Activated naive CD4-positive, alpha-beta T cell treated with anti-CD3 and anti-CD28 coated beads, Interleukin-2, amount 50 U/mL, for 24 hours (primary cell): ENCODE data around the gene GNG8.

ENCODE experiments used
- H3K27ac Mint-ChIP-seq: one replicate; pipeline ENCODE4 v1.8.0; 2021; ENCODE audit warnings: mild to moderate bottlenecking, mixed read lengths
- H3K27me3 Mint-ChIP-seq: one replicate; pipeline ENCODE4 v1.8.0; 2021; ENCODE audit warnings: mixed read lengths
- H3K36me3 Mint-ChIP-seq: one replicate; pipeline ENCODE4 v1.8.0; 2021; ENCODE audit warnings: mixed read lengths
- H3K4me1 Mint-ChIP-seq: one replicate; pipeline ENCODE4 v1.8.0; 2021; ENCODE audit warnings: mixed read lengths
- H3K4me3 Mint-ChIP-seq: one replicate; pipeline ENCODE4 v1.8.0; 2021; ENCODE audit warnings: mild to moderate bottlenecking, mixed read lengths
- H3K9me3 Mint-ChIP-seq: one replicate; pipeline ENCODE4 v1.8.0; 2021; ENCODE audit warnings: mixed read lengths

Gene GNG8

GRCh38 chr19:46614114-46614722 is 21.8 kb downstream of the GNG8 start:
- Mint-ChIP-seq H3K4me1 (peaks cover 77% of the 10 kb centered on the region), H3K27ac (peak overlapping the region; percentile 91), H3K9me3 (no peaks in the 10 kb centered on the region), H3K27me3 (no peaks in the 10 kb centered on the region), H3K36me3 (peaks cover 8% of the 10 kb centered on the region), H3K4me3 (peak overlapping the region; percentile 71)

- H3K9me3 Mint-ChIP-seq, result no peaks in the 10 kb centered on the region
- H3K27me3 Mint-ChIP-seq, result no peaks in the 10 kb centered on the region
- peaks cover 12% of the 10 kb centered on the region for H3K36me3 Mint-ChIP-seq
- no peak overlapping the region for H3K4me3 Mint-ChIP-seq
- H3K4me1 Mint-ChIP-seq, result peaks cover 76% of the 10 kb centered on the region
- no peak overlapping the region for H3K27ac Mint-ChIP-seq
These were observed 22.5 kb downstream of the GNG8 start for GRCh38 chr19:46613525-46613924.

GRCh38 chr19:46611776-46612175 is 24.2 kb downstream of the GNG8 start:
- H3K4me1 Mint-ChIP-seq, result peaks cover 71% of the 10 kb centered on the region
- H3K36me3 Mint-ChIP-seq, result peaks cover 14% of the 10 kb centered on the region

DNA sequence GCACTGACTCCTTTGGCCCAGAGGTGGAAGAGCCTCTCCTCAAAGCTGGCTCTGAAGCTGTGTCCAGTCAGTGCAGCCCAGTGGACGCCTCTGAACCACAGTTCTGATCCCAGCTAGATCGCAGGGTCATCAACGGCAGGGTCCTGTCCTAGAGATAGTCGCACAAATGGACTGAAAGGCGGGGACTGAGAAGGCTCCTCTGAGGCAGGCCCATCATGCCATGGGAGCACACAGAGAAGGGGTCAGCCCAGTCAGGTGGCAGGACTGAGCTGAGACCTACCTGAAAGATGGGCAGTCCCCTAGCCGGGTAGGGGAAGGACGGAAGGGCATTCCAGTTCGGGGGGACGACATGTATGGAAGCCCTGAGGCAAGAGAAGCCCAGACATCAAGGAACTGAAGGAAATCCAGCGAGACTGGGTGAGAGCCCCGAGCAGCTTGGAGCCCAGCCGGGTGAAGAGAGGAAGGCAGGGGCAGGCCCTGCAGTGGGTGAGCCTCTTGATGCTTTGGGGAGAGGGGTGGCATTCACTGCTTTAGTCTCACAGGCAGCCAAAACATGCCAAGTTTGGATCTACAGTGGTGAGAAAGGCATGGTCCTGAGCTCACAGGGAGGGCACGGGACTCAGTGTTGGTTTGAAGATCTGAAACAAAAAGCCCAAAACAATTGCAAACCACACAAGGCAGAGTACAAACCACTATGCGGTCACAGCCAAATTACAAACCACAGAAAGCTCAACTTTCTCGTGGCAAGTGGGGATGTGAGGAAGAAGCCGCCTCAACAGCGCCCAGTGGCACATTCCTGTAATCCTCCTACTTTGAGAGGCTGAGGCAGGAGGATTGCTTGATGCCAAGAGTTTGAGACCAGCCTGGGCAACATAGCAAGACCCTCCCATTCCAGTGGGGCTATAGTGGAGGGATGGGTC is 24.9 kb downstream of the GNG8 start:
- H3K27ac Mint-ChIP-seq, result peak overlapping the region; percentile 73
- peak overlapping the region; percentile 66 for H3K4me3 Mint-ChIP-seq
- peaks cover 71% of the 10 kb centered on the region for H3K4me1 Mint-ChIP-seq
- no peaks in the 10 kb centered on the region for H3K27me3 Mint-ChIP-seq
- H3K36me3 Mint-ChIP-seq, result peaks cover 14% of the 10 kb centered on the region
- H3K9me3 Mint-ChIP-seq, result no peaks in the 10 kb centered on the region

More at GRCh38 chr19:46611776-46612175, 24.2 kb downstream of the GNG8 start:
- peak overlapping the region; percentile 63 for H3K27ac Mint-ChIP-seq
- H3K9me3 Mint-ChIP-seq, result no peaks in the 10 kb centered on the region
- H3K27me3 Mint-ChIP-seq, result no peaks in the 10 kb centered on the region
- peak overlapping the region; percentile 66 for H3K4me3 Mint-ChIP-seq

DNA sequence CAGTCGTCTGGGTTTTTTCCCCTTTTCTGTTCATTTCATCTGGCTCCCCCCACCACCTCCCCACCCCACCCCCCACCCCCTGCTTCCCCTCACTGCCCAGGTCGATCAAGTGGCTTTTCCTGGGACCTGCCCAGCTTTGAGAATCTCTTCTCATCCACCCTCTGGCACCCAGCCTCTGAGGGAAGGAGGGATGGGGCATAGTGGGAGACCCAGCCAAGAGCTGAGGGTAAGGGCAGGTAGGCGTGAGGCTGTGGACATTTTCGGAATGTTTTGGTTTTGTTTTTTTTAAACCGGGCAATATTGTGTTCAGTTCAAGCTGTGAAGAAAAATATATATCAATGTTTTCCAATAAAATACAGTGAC is 25.6 kb downstream of the GNG8 start:
- Mint-ChIP-seq H3K9me3 (no peaks in the 10 kb centered on the region), H3K36me3 (peaks cover 14% of the 10 kb centered on the region), H3K4me1 (peaks cover 70% of the 10 kb centered on the region), H3K4me3 (peak overlapping the region; percentile 21), H3K27me3 (no peaks in the 10 kb centered on the region), H3K27ac (no peak overlapping the region)

- Mint-ChIP-seq H3K27me3 (no peaks in the 10 kb centered on the region), H3K36me3 (peaks cover 14% of the 10 kb centered on the region), H3K4me1 (peaks cover 76% of the 10 kb centered on the region), H3K4me3 (no peak overlapping the region), H3K27ac (no peak overlapping the region), H3K9me3 (no peaks in the 10 kb centered on the region)
These were observed 26.2 kb downstream of the GNG8 start for GRCh38 chr19:46609511-46610412.

DNA sequence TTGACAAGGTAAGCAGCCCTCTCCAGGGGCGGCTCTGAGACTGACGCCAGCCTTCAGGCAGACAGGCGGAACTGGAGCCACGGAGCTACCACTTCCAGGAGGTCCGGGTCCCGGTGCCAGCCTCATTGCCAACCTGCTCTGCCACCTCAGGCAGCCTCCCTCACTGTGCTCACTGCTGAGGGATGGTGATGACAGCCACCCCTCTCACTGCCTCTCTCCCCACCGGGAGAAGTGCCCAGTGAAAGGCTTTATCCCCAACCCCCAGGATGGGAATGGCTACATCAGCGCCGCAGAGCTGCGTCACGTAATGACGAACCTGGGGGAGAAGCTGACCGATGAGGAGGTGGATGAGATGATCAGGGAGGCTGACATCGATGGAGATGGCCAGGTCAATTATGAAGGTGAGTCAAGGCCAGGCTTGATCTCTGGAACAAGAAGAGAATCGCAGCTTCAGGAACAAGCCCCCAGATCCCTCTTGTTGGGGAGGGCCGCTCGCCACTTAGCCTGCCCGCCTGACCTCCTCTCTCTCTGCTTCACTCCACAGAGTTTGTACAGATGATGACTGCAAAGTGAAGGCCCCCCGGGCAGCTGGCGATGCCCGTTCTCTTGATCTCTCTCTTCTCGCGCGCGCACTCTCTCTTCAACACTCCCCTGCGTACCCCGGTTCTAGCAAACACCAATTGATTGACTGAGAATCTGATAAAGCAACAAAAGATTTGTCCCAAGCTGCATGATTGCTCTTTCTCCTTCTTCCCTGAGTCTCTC is 27.2 kb downstream of the GNG8 start:
- Mint-ChIP-seq H3K27me3 (no peaks in the 10 kb centered on the region), H3K9me3 (no peaks in the 10 kb centered on the region), H3K4me3 (no peak overlapping the region), H3K4me1 (peaks cover 76% of the 10 kb centered on the region), H3K27ac (peak overlapping the region; percentile 38), H3K36me3 (peaks cover 14% of the 10 kb centered on the region)

GRCh38 chr19:46608178-46608577 is 27.8 kb downstream of the GNG8 start:
- H3K27me3 Mint-ChIP-seq, result no peaks in the 10 kb centered on the region
- H3K27ac Mint-ChIP-seq, result no peak overlapping the region
- H3K4me3 Mint-ChIP-seq, result no peak overlapping the region
- H3K36me3 Mint-ChIP-seq, result peaks cover 14% of the 10 kb centered on the region
- H3K9me3 Mint-ChIP-seq, result no peaks in the 10 kb centered on the region
- H3K4me1 Mint-ChIP-seq, result peaks cover 77% of the 10 kb centered on the region

DNA sequence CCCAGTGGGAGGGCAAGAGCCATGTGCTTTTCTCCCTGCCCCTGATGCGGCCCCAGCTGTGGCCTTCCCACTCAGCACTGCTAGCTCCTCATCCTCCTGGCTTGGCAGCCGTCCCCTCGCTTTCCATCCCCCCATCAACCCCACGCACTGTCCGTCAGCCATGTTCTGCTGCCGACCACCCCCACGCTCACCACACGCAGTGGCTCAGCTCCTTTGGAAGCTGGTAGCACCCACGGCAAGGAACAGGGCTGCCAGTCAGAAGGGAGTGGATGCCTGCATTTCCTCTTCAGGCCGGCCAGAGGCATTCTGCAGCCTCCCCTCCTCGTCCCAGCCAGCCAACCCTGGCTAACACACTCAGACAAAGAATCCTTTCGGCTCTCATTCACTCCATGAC is 28.6 kb downstream of the GNG8 start:
- Mint-ChIP-seq H3K4me3 (no peak overlapping the region), H3K27ac (no peak overlapping the region), H3K27me3 (no peaks in the 10 kb centered on the region), H3K36me3 (peaks cover 14% of the 10 kb centered on the region), H3K4me1 (peaks cover 80% of the 10 kb centered on the region), H3K9me3 (no peaks in the 10 kb centered on the region)

DNA sequence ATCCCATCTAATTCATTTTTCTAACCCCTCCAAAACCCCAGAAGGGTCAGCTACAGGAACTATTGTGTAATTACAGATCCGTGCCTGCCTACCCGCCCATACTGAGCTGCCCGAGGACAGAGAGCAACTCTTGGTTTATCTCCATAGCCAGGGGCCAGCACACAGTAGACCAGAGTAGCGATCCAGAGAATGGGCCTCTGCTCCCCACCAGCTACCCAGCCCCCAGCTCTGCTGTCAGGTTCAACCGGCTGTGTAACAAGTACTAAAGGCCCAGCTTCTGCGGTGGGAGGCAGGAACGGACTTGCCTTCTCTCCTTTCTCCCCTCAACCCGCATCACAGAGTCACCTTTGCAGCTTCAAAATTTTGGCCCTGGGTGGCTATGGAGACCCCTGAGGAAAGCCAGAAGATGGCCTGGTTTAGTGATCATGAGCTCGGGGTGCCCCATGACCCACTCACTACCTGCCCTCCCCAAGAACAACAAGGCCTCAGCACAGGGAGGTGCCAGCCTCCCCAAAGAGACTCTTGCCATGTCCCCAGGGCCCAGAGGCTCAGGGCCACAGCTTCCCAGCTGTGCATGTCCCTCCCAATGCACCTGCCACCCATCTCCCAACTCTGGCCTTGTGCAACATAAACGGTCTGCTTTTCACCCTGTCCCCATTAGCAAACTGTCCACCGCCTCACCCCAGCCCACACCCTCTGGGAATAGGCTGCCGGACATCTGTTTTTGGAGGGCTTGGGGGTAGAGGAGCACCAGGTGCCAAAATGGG is 29.1 kb downstream of the GNG8 start:
- no peak overlapping the region for H3K4me3 Mint-ChIP-seq
- no peaks in the 10 kb centered on the region for H3K27me3 Mint-ChIP-seq
- peaks cover 79% of the 10 kb centered on the region for H3K4me1 Mint-ChIP-seq

DNA sequence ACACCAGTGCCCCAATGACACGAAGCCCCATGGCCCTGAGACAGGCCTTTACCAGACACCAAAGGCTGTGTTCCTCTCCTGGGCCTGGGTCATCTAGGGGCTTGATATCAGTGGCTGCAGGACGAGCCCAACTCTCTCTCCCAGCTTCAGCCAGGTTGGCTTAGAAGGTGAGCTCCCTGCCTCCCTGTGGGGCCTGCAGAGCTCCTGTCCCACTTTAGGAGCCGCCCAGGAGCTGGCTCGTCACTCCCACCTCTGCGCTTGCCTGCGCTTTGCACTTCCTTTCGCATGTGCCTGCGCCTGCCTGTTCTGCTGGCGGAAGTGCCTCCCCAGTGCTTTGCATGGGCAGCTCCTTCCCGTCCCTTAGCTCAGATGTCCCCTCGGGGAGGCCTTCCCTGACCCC is 30.0 kb downstream of the GNG8 start:
- no peaks in the 10 kb centered on the region for H3K27me3 Mint-ChIP-seq
- no peak overlapping the region for H3K4me3 Mint-ChIP-seq
- peaks cover 71% of the 10 kb centered on the region for H3K4me1 Mint-ChIP-seq
- H3K9me3 Mint-ChIP-seq, result no peaks in the 10 kb centered on the region
- no peak overlapping the region for H3K27ac Mint-ChIP-seq
- peaks cover 14% of the 10 kb centered on the region for H3K36me3 Mint-ChIP-seq

More for the DNA sequence above, 29.1 kb downstream of the GNG8 start:
- H3K36me3 Mint-ChIP-seq, result peaks cover 14% of the 10 kb centered on the region
- H3K27ac Mint-ChIP-seq, result peak overlapping the region; percentile 46
- H3K9me3 Mint-ChIP-seq, result no peaks in the 10 kb centered on the region

GRCh38 chr19:46605356-46605821 is 30.6 kb downstream of the GNG8 start:
- H3K9me3 Mint-ChIP-seq, result no peaks in the 10 kb centered on the region
- peaks cover 65% of the 10 kb centered on the region for H3K4me1 Mint-ChIP-seq
- H3K27me3 Mint-ChIP-seq, result no peaks in the 10 kb centered on the region
- H3K27ac Mint-ChIP-seq, result no peak overlapping the region
- H3K4me3 Mint-ChIP-seq, result no peak overlapping the region
- peaks cover 12% of the 10 kb centered on the region for H3K36me3 Mint-ChIP-seq

- Mint-ChIP-seq H3K4me1 (peaks cover 65% of the 10 kb centered on the region), H3K9me3 (no peaks in the 10 kb centered on the region), H3K36me3 (peaks cover 10% of the 10 kb centered on the region), H3K27me3 (no peaks in the 10 kb centered on the region), H3K27ac (no peak overlapping the region), H3K4me3 (no peak overlapping the region)
These were observed 31.1 kb downstream of the GNG8 start for GRCh38 chr19:46604781-46605355.

- H3K27me3 Mint-ChIP-seq, result no peaks in the 10 kb centered on the region
- H3K36me3 Mint-ChIP-seq, result peaks cover 2% of the 10 kb centered on the region
- H3K4me1 Mint-ChIP-seq, result peaks cover 56% of the 10 kb centered on the region
- H3K4me3 Mint-ChIP-seq, result peak overlapping the region; percentile 97
- H3K27ac Mint-ChIP-seq, result peak overlapping the region; percentile 92
- peaks cover 2% of the 10 kb centered on the region for H3K9me3 Mint-ChIP-seq
These were observed 32.2 kb downstream of the GNG8 start for GRCh38 chr19:46603752-46604231.
